ENCODE measurements around the gene MTHFSD. TPM values are rescaled to one million over a fixed set of nuclear protein-coding genes. Genes with fewer than 3 reads are reported as not detected.
"Not testable (repeated sequence)": the region's sequence is repeated elsewhere in the genome, so short reads cannot be mapped to it uniquely, and the experiment has no call there.

Gene MTHFSD
- total RNA-seq, 2 experiments from 2014 or later: 19.3 to 22.3 TPM

GRCh38 chr16:86594721-86595120 is 39.7 kb upstream of the MTHFSD start:
- ChIA-PET CTCF (no interaction called here), POLR2A (no interaction called here)
- peaks cover 23% of the 10 kb centered on the region for H3K27me3 Mint-ChIP-seq
- no peak overlapping the region for H3K27ac Mint-ChIP-seq
- intact Hi-C loops (cut with micrococcal nuclease): no loop called here
- H3K4me1 Mint-ChIP-seq (ENCODE audit: low read depth): peaks cover 4% of the 10 kb centered on the region
- no peak for DNase-seq
- ATAC-seq: no peak
- no peak overlapping the region for H3K4me3 Mint-ChIP-seq
- no peaks in the 10 kb centered on the region for H3K9me3 Mint-ChIP-seq
- no peak for TF ChIP-seq CTCF (IDR thresholded peaks at IDR 0.05)
- no peaks in the 10 kb centered on the region for H3K36me3 Mint-ChIP-seq (ENCODE audit: low read depth)

- ChIA-PET POLR2A (no interaction called here), CTCF (no interaction called here)
- TF ChIP-seq CTCF (IDR thresholded peaks at IDR 0.05): no peak
- peaks cover 4% of the 10 kb centered on the region for H3K4me1 Mint-ChIP-seq (ENCODE audit: low read depth)
- H3K9me3 Mint-ChIP-seq: no peaks in the 10 kb centered on the region
- no peak overlapping the region for H3K27ac Mint-ChIP-seq
- H3K4me3 Mint-ChIP-seq: no peak overlapping the region
- no peak for DNase-seq
- intact Hi-C loops (cut with micrococcal nuclease): no loop called here
- no peak for ATAC-seq
- peaks cover 23% of the 10 kb centered on the region for H3K27me3 Mint-ChIP-seq
- H3K36me3 Mint-ChIP-seq (ENCODE audit: low read depth): no peaks in the 10 kb centered on the region
These were observed 39.0 kb upstream of the MTHFSD start for GRCh38 chr16:86593913-86594620.

GRCh38 chr16:86591270-86591669 is 36.2 kb upstream of the MTHFSD start:
- TF ChIP-seq CTCF (IDR thresholded peaks at IDR 0.05): no peak
- intact Hi-C loops (cut with micrococcal nuclease): no loop called here
- ATAC-seq (no peak), DNase-seq (no peak)
- H3K4me1 Mint-ChIP-seq (ENCODE audit: low read depth): peaks cover 4% of the 10 kb centered on the region
- peaks cover 13% of the 10 kb centered on the region for H3K27me3 Mint-ChIP-seq
- POLR2A ChIA-PET: no interaction called here
- no peak overlapping the region for H3K27ac Mint-ChIP-seq
- H3K36me3 Mint-ChIP-seq (ENCODE audit: low read depth): no peaks in the 10 kb centered on the region
- no peak overlapping the region for H3K4me3 Mint-ChIP-seq
- CTCF ChIA-PET: interaction anchor here (0.9 kb wide), 1 partner anchor 27 kb away, joined by 3 read pairs; no protein-coding TSS in a partner anchor
- H3K9me3 Mint-ChIP-seq: no peaks in the 10 kb centered on the region

- H3K4me1 Mint-ChIP-seq (ENCODE audit: low read depth): peaks cover 4% of the 10 kb centered on the region
- H3K4me3 Mint-ChIP-seq: no peak overlapping the region
- intact Hi-C loops (cut with micrococcal nuclease): no loop called here
- H3K36me3 Mint-ChIP-seq (ENCODE audit: low read depth): no peaks in the 10 kb centered on the region
- ChIA-PET CTCF (interaction anchor here (0.9 kb wide), 1 partner anchor 26 kb away, joined by 3 read pairs; no protein-coding TSS in a partner anchor), POLR2A (no interaction called here)
- no peak overlapping the region for H3K27ac Mint-ChIP-seq
- no peaks in the 10 kb centered on the region for H3K9me3 Mint-ChIP-seq
- peaks cover 13% of the 10 kb centered on the region for H3K27me3 Mint-ChIP-seq
- DNase-seq: no peak
- TF ChIP-seq CTCF (IDR thresholded peaks at IDR 0.05): no peak
- no peak for ATAC-seq
These were observed 35.6 kb upstream of the MTHFSD start for GRCh38 chr16:86590501-86591144.

GRCh38 chr16:86587955-86588354 is 32.9 kb upstream of the MTHFSD start:
- DNase-seq; ATAC-seq; H3K4me3 Mint-ChIP-seq; H3K9me3 Mint-ChIP-seq; POLR2A ChIA-PET; H3K4me1 Mint-ChIP-seq (ENCODE audit: low read depth); intact Hi-C loops (cut with micrococcal nuclease); CTCF ChIA-PET; H3K36me3 Mint-ChIP-seq (ENCODE audit: low read depth); H3K27ac Mint-ChIP-seq: not testable (repeated sequence)
- peaks cover 16% of the 10 kb centered on the region for H3K27me3 Mint-ChIP-seq

All from activated CD8-positive, alpha-beta T cell treated with anti-CD3 and anti-CD28 coated beads for 36 hours (primary cell).